ENCODE data around the gene RGS19. TPM values are rescaled to one million over a fixed set of nuclear protein-coding genes. Genes with fewer than 3 reads are reported as not detected.
A peak's percentile ranks its signal among the peaks of the same experiment; 100 is the strongest.

Gene RGS19
- total RNA-seq, 6 experiments from 2014 or later = 2.6 to 10.9 (median 5.7) TPM

GRCh38 chr20:64111841-64112641 lies 32.7 kb upstream of the RGS19 start:
- H3K4me1 ChIP-seq = no peaks in the 10 kb centered on the region
- 24% methylated on average over 3 of the region's 19 CpGs for WGBS (ENCODE audit: insufficient coverage, low coverage, low lambda C conversion rate, missing lambda C conversion rate)
- H3K27me3 ChIP-seq = no peaks in the 10 kb centered on the region
- DNase-seq (peak in 1 of 3 donors; percentile 40), ATAC-seq (no peak)
- H3K4me3 ChIP-seq = no peak overlapping the region
- no peak for TF ChIP-seq CTCF (IDR thresholded peaks at IDR 0.05)
- TF ChIP-seq POLR2A (IDR thresholded peaks at IDR 0.05) = no peak
- no peaks in the 10 kb centered on the region for H3K9me3 ChIP-seq
- no peaks in the 10 kb centered on the region for H3K36me3 ChIP-seq
- H3K27ac ChIP-seq = no peak overlapping the region
- intact Hi-C loops (cut with DNase I) = no loop called here

GRCh38 chr20:64110411-64111068 lies 31.2 kb upstream of the RGS19 start:
- H3K36me3 ChIP-seq = no peaks in the 10 kb centered on the region
- TF ChIP-seq POLR2A (IDR thresholded peaks at IDR 0.05) (no peak), CTCF (IDR thresholded peaks at IDR 0.05) (no peak)
- no peaks in the 10 kb centered on the region for H3K27me3 ChIP-seq
- no peaks in the 10 kb centered on the region for H3K9me3 ChIP-seq
- H3K27ac ChIP-seq = no peak overlapping the region
- WGBS (ENCODE audit: insufficient coverage, low coverage, low lambda C conversion rate, missing lambda C conversion rate) = 100% methylated on average over 1 of the region's 10 CpGs
- peak in 1 of 4 donors; percentile 57 for ATAC-seq
- intact Hi-C loops (cut with DNase I) = no loop called here
- no peaks in the 10 kb centered on the region for H3K4me1 ChIP-seq
- no peak overlapping the region for H3K4me3 ChIP-seq
- DNase-seq = peak in 2 of 3 donors; percentile 40 to 45

GRCh38 chr20:64109831-64110391 lies 30.6 kb upstream of the RGS19 start:
- TF ChIP-seq CTCF (IDR thresholded peaks at IDR 0.05) (no peak), POLR2A (IDR thresholded peaks at IDR 0.05) (no peak)

GRCh38 chr20:64108731-64109681 lies 29.7 kb upstream of the RGS19 start:
- no peak for TF ChIP-seq POLR2A (IDR thresholded peaks at IDR 0.05)
- TF ChIP-seq CTCF (IDR thresholded peaks at IDR 0.05) = no peak
- no peak for ATAC-seq
- DNase-seq = peak in 2 of 3 donors; percentile 41 to 47

More at GRCh38 chr20:64109831-64110391, 30.6 kb upstream of the RGS19 start:
- no peak for ATAC-seq
- intact Hi-C loops (cut with DNase I) = no loop called here
- peak in 1 of 3 donors; percentile 31 for DNase-seq
- WGBS (ENCODE audit: insufficient coverage, low coverage, low lambda C conversion rate, missing lambda C conversion rate) = 80% methylated on average over 1 of the region's 16 CpGs
- Histone ChIP-seq H3K9me3 (no peaks in the 10 kb centered on the region), H3K36me3 (no peaks in the 10 kb centered on the region), H3K4me3 (no peak overlapping the region), H3K27me3 (no peaks in the 10 kb centered on the region), H3K27ac (no peak overlapping the region), H3K4me1 (no peaks in the 10 kb centered on the region)

More at GRCh38 chr20:64108731-64109681, 29.7 kb upstream of the RGS19 start:
- Histone ChIP-seq H3K36me3 (no peaks in the 10 kb centered on the region), H3K9me3 (no peaks in the 10 kb centered on the region), H3K27me3 (no peaks in the 10 kb centered on the region), H3K4me1 (no peaks in the 10 kb centered on the region), H3K4me3 (no peak overlapping the region), H3K27ac (no peak overlapping the region)
- WGBS (ENCODE audit: insufficient coverage, low coverage, low lambda C conversion rate, missing lambda C conversion rate) = 40% methylated on average over 1 of the region's 26 CpGs
- intact Hi-C loops (cut with DNase I) = no loop called here
